H9 (cell line): ENCODE results near the gene PSAPL1. TPM values are rescaled to one million over a fixed set of nuclear protein-coding genes. Genes with fewer than 3 reads are reported as not detected.

Experiments used
- DNase-seq: peaks from one replicate; pipeline ENCODE4 v3.0.0-alpha.2; 2017
- H2AFZ ChIP-seq: one replicate; pipeline ENCODE4 v1.6.1; 2013; ENCODE audit warnings: mild to moderate bottlenecking, low read length, control low read depth, moderate library complexity
- H2AK5ac ChIP-seq: 2 replicates; pipeline ENCODE4 v1.6.1; 2013; ENCODE audit warnings: low read length, control low read depth, mixed read lengths; ENCODE audit not compliant: insufficient read length
- H2BK120ac ChIP-seq: one replicate; pipeline ENCODE4 v1.6.1; 2013; ENCODE audit warnings: low read depth, mild to moderate bottlenecking, low read length, control low read depth, inconsistent platforms; ENCODE audit not compliant: poor library complexity, severe bottlenecking
- H2BK12ac ChIP-seq: 2 replicates; pipeline ENCODE4 v1.6.1; 2013; ENCODE audit warnings: low read length, control low read depth, mixed read lengths, low read depth; ENCODE audit not compliant: insufficient read length
- H2BK15ac ChIP-seq: 2 replicates; pipeline ENCODE4 v1.6.1; 2013; ENCODE audit warnings: low read depth, low read length, control low read depth
- H2BK20ac ChIP-seq: one replicate; pipeline ENCODE4 v1.6.1; 2013; ENCODE audit warnings: low read depth, mild to moderate bottlenecking, low read length, control low read depth, inconsistent platforms; ENCODE audit not compliant: poor library complexity, severe bottlenecking
- H2BK5ac ChIP-seq: 2 replicates; pipeline ENCODE4 v1.6.1; 2013; ENCODE audit warnings: low read length, control low read depth, mixed read lengths; ENCODE audit not compliant: insufficient read length
- H3K14ac ChIP-seq: 2 replicates; pipeline ENCODE4 v1.6.1; 2013; ENCODE audit warnings: low read length, control low read depth; ENCODE audit not compliant: insufficient read depth
- H3K18ac ChIP-seq: 2 replicates; pipeline ENCODE4 v1.6.1; 2013; ENCODE audit warnings: low read depth, mild to moderate bottlenecking, mixed read lengths, low read length, control low read depth; ENCODE audit not compliant: insufficient read length
- H3K23ac ChIP-seq: 2 replicates; pipeline ENCODE4 v1.6.1; 2013; ENCODE audit warnings: low read length, control low read depth, mixed read lengths, low read depth; ENCODE audit not compliant: insufficient read length
- H3K23me2 ChIP-seq: 2 replicates; pipeline ENCODE4 v1.6.1; 2013; ENCODE audit warnings: low read depth, mild to moderate bottlenecking, mixed read lengths, low read length, control low read depth; ENCODE audit not compliant: insufficient read length, poor library complexity, severe bottlenecking
- H3K27ac ChIP-seq: 2 replicates; pipeline ENCODE4 v1.5.1; 2013; ENCODE audit warnings: low read length, control low read depth, mixed read lengths, low read depth; ENCODE audit not compliant: insufficient read length
- H3K27me3 ChIP-seq: 2 replicates; pipeline ENCODE4 v1.6.1; 2013; ENCODE audit warnings: low read length, control low read depth, inconsistent platforms; ENCODE audit not compliant: insufficient read depth
- H3K4ac ChIP-seq: 2 replicates; pipeline ENCODE4 v1.6.1; 2013; ENCODE audit warnings: low read depth, mild to moderate bottlenecking, control low read depth, inconsistent platforms, low read length, moderate library complexity
- H3K4me1 ChIP-seq: 2 replicates; pipeline ENCODE4 v1.6.1; 2013; ENCODE audit warnings: low read length, control low read depth, inconsistent platforms; ENCODE audit not compliant: insufficient read depth
- H3K4me2 ChIP-seq: 2 replicates; pipeline ENCODE4 v1.6.1; 2013; ENCODE audit warnings: low read length, control low read depth, mixed read lengths; ENCODE audit not compliant: insufficient read length, insufficient read depth
- H3K56ac ChIP-seq: 2 replicates; pipeline ENCODE4 v1.6.1; 2013; ENCODE audit warnings: low read depth, mild to moderate bottlenecking, mixed read lengths, low read length, control low read depth; ENCODE audit not compliant: insufficient read length
- H3K79me1 ChIP-seq: 2 replicates; pipeline ENCODE4 v1.6.1; 2013; ENCODE audit warnings: low read depth, mild to moderate bottlenecking, moderate library complexity, low read length, control low read depth, inconsistent platforms; ENCODE audit not compliant: insufficient read depth, poor library complexity, severe bottlenecking
- H3K79me2 ChIP-seq: 2 replicates; pipeline ENCODE4 v1.6.1; 2013; ENCODE audit warnings: low read length, control low read depth, inconsistent platforms; ENCODE audit not compliant: insufficient read depth
- H3K9ac ChIP-seq: 2 replicates; pipeline ENCODE4 v1.6.1; 2013; ENCODE audit warnings: low read length, control low read depth, mixed read lengths; ENCODE audit not compliant: insufficient read length; ENCODE audit errors: extremely low read depth
- H3K9me3 ChIP-seq: one replicate; pipeline ENCODE4 v1.6.1; 2013; ENCODE audit warnings: low read depth, low read length, inconsistent platforms; ENCODE audit not compliant: control insufficient read depth
- H3T11ph ChIP-seq: one replicate; pipeline ENCODE4 v1.6.1; 2013; ENCODE audit warnings: mild to moderate bottlenecking, low read length, control low read depth, inconsistent platforms
- H4K20me1 ChIP-seq: one replicate; pipeline ENCODE4 v1.6.1; 2013; ENCODE audit not compliant: control insufficient read depth, insufficient read length, insufficient read depth
- H4K5ac ChIP-seq: 2 replicates; pipeline ENCODE4 v1.6.1; 2013; ENCODE audit warnings: low read depth, mild to moderate bottlenecking, mixed read lengths, low read length, control low read depth; ENCODE audit not compliant: insufficient read length
- H4K8ac ChIP-seq: replicated peaks from 2 replicates; pipeline ENCODE4 v1.6.1; 2013; ENCODE audit warnings: low read length, control low read depth, mixed read lengths, low read depth; ENCODE audit not compliant: insufficient read length
- H4K91ac ChIP-seq: 2 replicates; pipeline ENCODE4 v1.6.1; 2013; ENCODE audit warnings: low read depth, mild to moderate bottlenecking, moderate library complexity, mixed read lengths, low read length, control low read depth; ENCODE audit not compliant: insufficient read length
- H3K27ac Mint-ChIP-seq, 3 experiments: 2 replicates in 2 of 3; 3 replicates in 1 of 3; pipeline ENCODE4 v1.8.0; 2020 to 2021; ENCODE audit warnings: mixed read lengths in 3 of 3, mild to moderate bottlenecking in 1 of 3, moderate library complexity in 1 of 3
- H3K27me3 Mint-ChIP-seq: 2 replicates; pipeline ENCODE4 v1.8.0; 2021; ENCODE audit warnings: low read depth, mild to moderate bottlenecking, moderate library complexity, mixed read lengths
- H3K36me3 Mint-ChIP-seq, 3 experiments: 2 replicates in 2 of 3; 3 replicates in 1 of 3; pipeline ENCODE4 v1.8.0; 2020 to 2021; ENCODE audit warnings: low read depth in 3 of 3, mixed read lengths in 3 of 3; ENCODE audit not compliant: insufficient read depth in 1 of 3
- H3K4me1 Mint-ChIP-seq, 2 experiments: 2 replicates each; pipeline ENCODE4 v1.8.0; 2020; ENCODE audit warnings: mixed read lengths in 2 of 2
- H3K4me3 Mint-ChIP-seq, 2 experiments: 2 replicates in 1 of 2; 3 replicates in 1 of 2; pipeline ENCODE4 v1.8.0; 2020 to 2021; ENCODE audit warnings: mild to moderate bottlenecking in 2 of 2, mixed read lengths in 2 of 2, moderate library complexity in 1 of 2
- H3K9me3 Mint-ChIP-seq, 2 experiments: 2 replicates in 1 of 2; 3 replicates in 1 of 2; pipeline ENCODE4 v1.8.0; 2020; ENCODE audit warnings: mild to moderate bottlenecking in 2 of 2, mixed read lengths in 2 of 2, moderate library complexity in 1 of 2
- WGBS: extraction: QIAGEN DNeasy Blood & Tissue Kit; methylation state at CpG from one replicate; pipeline ENCODE4 v1.1.7; 2013; ENCODE audit warnings: missing lambda C conversion rate, low lambda C conversion rate, mixed read lengths; ENCODE audit not compliant: insufficient read length; ENCODE audit errors: extremely low coverage; 5-methylcytosine and 5-hydroxymethylcytosine counted together
- total RNA-seq: library from RNA; stranded (reverse); gene quantifications from 2 replicates; pipeline ENCODE4 v1.2.1, GENCODE V29; 2021
- TF ChIP-seq, protein P1 (sequence below): fragments of 200-600 bp; sonication (generic); conservative IDR thresholded peaks from 3 replicates; pipeline ENCODE4 v1.8.0; 2021; ENCODE audit warnings: antibody characterized with exemption, mild to moderate bottlenecking

PSAPL1 gene
- total RNA-seq, 1 experiment from 2014 or later: 0.04 TPM

- H3K4me3 Mint-ChIP-seq: no peak overlapping the region
- Histone ChIP-seq H3K9me3 (no peaks in the 10 kb centered on the region), H2BK12ac (no peak overlapping the region), H3K79me2 (no peaks in the 10 kb centered on the region), H3K18ac (no peak overlapping the region), H3K4me1 (no peaks in the 10 kb centered on the region; the same call in 1 of the 2 replicates), H4K5ac (no peak overlapping the region), H4K20me1 (no peaks in the 10 kb centered on the region), H3K4me2 (no peak overlapping the region), H3K23me2 (peaks cover 4% of the 10 kb centered on the region), H2BK5ac (no peak overlapping the region), H3K27ac (no peak overlapping the region), H2AFZ (no peak overlapping the region), H4K91ac (no peak overlapping the region), H3K23ac (no peak overlapping the region), H2BK20ac (no peak overlapping the region), H2AK5ac (no peak overlapping the region), H2BK120ac (no peak overlapping the region), H3K9ac (no peak overlapping the region), H3K27me3 (no peaks in the 10 kb centered on the region), H3K56ac (no peak overlapping the region), H3T11ph (no peak overlapping the region), H3K79me1 (no peaks in the 10 kb centered on the region), H4K8ac (no peak overlapping the region), H3K14ac (no peak overlapping the region), H3K4ac (no peak overlapping the region; the same call in 1 of the 2 replicates), H2BK15ac (no peak overlapping the region)
- no CpG with 5 or more reads among the region's 7 CpGs for WGBS
- peaks cover 1 to 6% (median 4%) of the 10 kb centered on the region in 3 experiments; a peak in 4 of 7 replicates for H3K36me3 Mint-ChIP-seq
- TF ChIP-seq, protein P1, sequence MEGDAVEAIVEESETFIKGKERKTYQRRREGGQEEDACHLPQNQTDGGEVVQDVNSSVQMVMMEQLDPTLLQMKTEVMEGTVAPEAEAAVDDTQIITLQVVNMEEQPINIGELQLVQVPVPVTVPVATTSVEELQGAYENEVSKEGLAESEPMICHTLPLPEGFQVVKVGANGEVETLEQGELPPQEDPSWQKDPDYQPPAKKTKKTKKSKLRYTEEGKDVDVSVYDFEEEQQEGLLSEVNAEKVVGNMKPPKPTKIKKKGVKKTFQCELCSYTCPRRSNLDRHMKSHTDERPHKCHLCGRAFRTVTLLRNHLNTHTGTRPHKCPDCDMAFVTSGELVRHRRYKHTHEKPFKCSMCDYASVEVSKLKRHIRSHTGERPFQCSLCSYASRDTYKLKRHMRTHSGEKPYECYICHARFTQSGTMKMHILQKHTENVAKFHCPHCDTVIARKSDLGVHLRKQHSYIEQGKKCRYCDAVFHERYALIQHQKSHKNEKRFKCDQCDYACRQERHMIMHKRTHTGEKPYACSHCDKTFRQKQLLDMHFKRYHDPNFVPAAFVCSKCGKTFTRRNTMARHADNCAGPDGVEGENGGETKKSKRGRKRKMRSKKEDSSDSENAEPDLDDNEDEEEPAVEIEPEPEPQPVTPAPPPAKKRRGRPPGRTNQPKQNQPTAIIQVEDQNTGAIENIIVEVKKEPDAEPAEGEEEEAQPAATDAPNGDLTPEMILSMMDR: no peak
- H3K4me1 Mint-ChIP-seq: peaks cover 15 to 40% of the 10 kb centered on the region in 2 experiments
- H3K9me3 Mint-ChIP-seq: peaks cover 8 to 10% of the 10 kb centered on the region in 2 experiments
- no peak for DNase-seq
- H3K27me3 Mint-ChIP-seq: peaks cover 9% of the 10 kb centered on the region
- peak overlapping the region in 1 of 3 experiments; percentile 35; a peak in 1 of 7 replicates for H3K27ac Mint-ChIP-seq
Observed at GRCh38 chr4:7441201-7441600, 6.5 kb upstream of the PSAPL1 start.
